DOHH2 (cell line): ENCODE measurements around the gene PCDH9.

Experiments
- H3F3A ChIP-seq: fragments of 200-600 bp; sonication (generic), shearing (Covaris generic); 2 replicates; pipeline ENCODE4 v1.6.0; 2016; ENCODE audit warnings: antibody characterized with exemption, mild to moderate bottlenecking; ENCODE audit not compliant: control insufficient read depth, insufficient read depth
- H3K27ac ChIP-seq: fragments of 200-600 bp; sonication (generic); 2 replicates; pipeline ENCODE4 v1.5.1; 2014; ENCODE audit warnings: low read depth, mild to moderate bottlenecking, low read length, moderate library complexity
- H3K27me3 ChIP-seq: fragments of 200-600 bp; sonication (generic); 2 replicates; pipeline ENCODE4 v1.6.1; 2014; ENCODE audit warnings: mild to moderate bottlenecking, low read length, mixed read lengths; ENCODE audit not compliant: control insufficient read depth
- H3K36me3 ChIP-seq: fragments of 200-600 bp; sonication (generic); 2 replicates; pipeline ENCODE4 v1.6.1; 2014; ENCODE audit warnings: mild to moderate bottlenecking, low read length, moderate library complexity, mixed read lengths; ENCODE audit not compliant: control insufficient read depth
- H3K4me1 ChIP-seq: fragments of 200-600 bp; sonication (generic); 2 replicates; pipeline ENCODE4 v1.6.1; 2014; ENCODE audit warnings: mild to moderate bottlenecking, low read length, mixed read lengths; ENCODE audit not compliant: control insufficient read depth
- H3K4me2 ChIP-seq: fragments of 200-600 bp; sonication (generic); 2 replicates; pipeline ENCODE4 v1.6.0; 2014; ENCODE audit warnings: mild to moderate bottlenecking, low read length, moderate library complexity
- H3K4me3 ChIP-seq: fragments of 200-600 bp; sonication (generic); 2 replicates; pipeline ENCODE4 v1.5.1; 2014; ENCODE audit warnings: mild to moderate bottlenecking, low read length, mixed read lengths
- H3K79me2 ChIP-seq: fragments of 200-600 bp; sonication (generic); 2 replicates; pipeline ENCODE4 v1.6.1; 2014; ENCODE audit warnings: mild to moderate bottlenecking, low read length, mixed read lengths; ENCODE audit not compliant: control insufficient read depth
- H3K9me2 ChIP-seq: fragments of 200-600 bp; sonication (generic); replicated peaks from 2 replicates; pipeline ENCODE4 v1.6.1; 2014; ENCODE audit warnings: mild to moderate bottlenecking, low read length, mixed read lengths; ENCODE audit not compliant: control insufficient read depth
- H3K9me3 ChIP-seq: fragments of 200-600 bp; sonication (generic); 2 replicates; pipeline ENCODE4 v1.6.1; 2014; ENCODE audit warnings: antibody characterized with exemption, low read length, mixed read lengths; ENCODE audit not compliant: control insufficient read depth, insufficient read depth
- H4K20me1 ChIP-seq: fragments of 200-600 bp; sonication (generic); 2 replicates; pipeline ENCODE4 v1.6.0; 2014; ENCODE audit warnings: low read depth, mild to moderate bottlenecking, antibody characterized with exemption, low read length, moderate library complexity; ENCODE audit not compliant: control insufficient read depth, insufficient read depth
- CTCF ChIP-seq: fragments of 200-600 bp; sonication (generic); IDR thresholded peaks from one replicate; pipeline ENCODE4 v1.5.1; 2014; ENCODE audit warnings: antibody characterized with exemption, mild to moderate bottlenecking, low read depth, low read length; ENCODE audit not compliant: poor library complexity, severe bottlenecking
- EZH2phosphoT487 ChIP-seq: fragments of 200-600 bp; sonication (generic); IDR thresholded peaks from 2 replicates; pipeline ENCODE4 v1.6.1; 2017; ENCODE audit warnings: borderline replicate concordance, mild to moderate bottlenecking, antibody characterized with exemption, low read length, moderate library complexity, mixed read lengths

PCDH9 gene

GRCh38 chr13:66546534-66547379 is 683.4 kb downstream of the PCDH9 start:
- no peaks in the 10 kb centered on the region for H3K36me3 ChIP-seq
- no peak overlapping the region for H3K4me2 ChIP-seq
- H3K4me3 ChIP-seq: no peak overlapping the region
- no peaks in the 10 kb centered on the region for H3K27me3 ChIP-seq
- no peaks in the 10 kb centered on the region for H4K20me1 ChIP-seq
- no peaks in the 10 kb centered on the region for H3K9me3 ChIP-seq
- H3K27ac ChIP-seq: no peak overlapping the region
- TF ChIP-seq CTCF (no peak), EZH2phosphoT487 (no peak)
- H3K9me2 ChIP-seq: no peaks in the 10 kb centered on the region
- no peaks in the 10 kb centered on the region for H3F3A ChIP-seq
- no peaks in the 10 kb centered on the region for H3K79me2 ChIP-seq
- H3K4me1 ChIP-seq: no peaks in the 10 kb centered on the region

- Histone ChIP-seq H3F3A (no peaks in the 10 kb centered on the region), H3K36me3 (no peaks in the 10 kb centered on the region), H4K20me1 (no peaks in the 10 kb centered on the region), H3K4me2 (no peak overlapping the region), H3K9me3 (no peaks in the 10 kb centered on the region), H3K27ac (no peak overlapping the region), H3K9me2 (no peaks in the 10 kb centered on the region), H3K27me3 (no peaks in the 10 kb centered on the region), H3K4me3 (no peak overlapping the region), H3K79me2 (no peaks in the 10 kb centered on the region), H3K4me1 (no peaks in the 10 kb centered on the region)
- TF ChIP-seq EZH2phosphoT487 (no peak), CTCF (peak; percentile 37)
Observed at GRCh38 chr13:66543780-66544179, 686.4 kb downstream of the PCDH9 start.

GRCh38 chr13:66537417-66537816 is 692.7 kb downstream of the PCDH9 start:
- Histone ChIP-seq H3K36me3 (no peaks in the 10 kb centered on the region), H3K79me2 (no peaks in the 10 kb centered on the region), H3K4me2 (no peak overlapping the region), H3K27me3 (no peaks in the 10 kb centered on the region), H4K20me1 (no peaks in the 10 kb centered on the region), H3K4me1 (no peaks in the 10 kb centered on the region), H3K9me3 (no peaks in the 10 kb centered on the region), H3K9me2 (no peaks in the 10 kb centered on the region), H3F3A (no peaks in the 10 kb centered on the region), H3K4me3 (no peak overlapping the region), H3K27ac (no peak overlapping the region)
- TF ChIP-seq EZH2phosphoT487 (no peak), CTCF (no peak)
